HG03460 (cell line): ENCODE results near the gene RABL3.
"Not testable (repeated sequence)": the region's sequence is repeated elsewhere in the genome, so short reads cannot be mapped to it uniquely, and the experiment has no call there.

ENCODE experiments used
- ATAC-seq: cut with Tn5 transposase; IDR thresholded peaks from one replicate; pipeline ENCODE4 v1.9.1; 2021; ENCODE audit not compliant: unreplicated experiment

The RABL3 gene

GRCh38 chr3:120683671-120684301 lies 58.5 kb downstream of the RABL3 start:
- ATAC-seq: no peak

- ATAC-seq: no peak
Observed at GRCh38 chr3:120683213-120683612, 59.1 kb downstream of the RABL3 start.

DNA sequence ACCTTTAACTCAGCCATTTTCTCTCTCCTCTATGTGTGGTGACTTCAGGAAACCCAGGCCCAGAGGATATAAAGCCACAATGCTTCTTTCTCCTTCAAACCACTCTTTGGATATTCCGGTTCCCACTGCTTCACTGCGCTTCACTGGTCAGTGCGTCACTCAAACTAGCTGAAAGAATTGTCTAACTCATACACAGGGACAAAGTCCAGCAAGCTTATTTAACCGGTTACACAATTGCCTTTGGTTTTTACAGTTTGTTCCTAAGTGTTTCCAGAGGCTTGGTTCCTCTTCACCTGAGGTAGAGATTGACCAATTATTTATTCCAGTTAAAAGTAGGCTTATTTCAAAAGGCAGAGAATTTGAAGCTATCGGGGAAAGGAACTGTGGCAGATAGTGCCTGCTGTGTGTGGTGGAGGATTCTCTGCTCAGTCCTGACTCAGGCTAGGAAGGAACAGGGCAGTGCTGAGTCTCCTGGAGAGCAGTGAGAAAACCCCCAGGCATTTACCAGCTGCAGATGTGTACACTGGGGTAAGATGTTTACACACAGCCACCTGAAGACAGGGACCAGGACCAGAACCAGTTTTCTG lies 60.1 kb downstream of the RABL3 start, which contains the start of gene HGD:
Gene HGD, minus strand, starts transcription at position 145 of the 587 bp plus-strand sequence. Its CDS starts 128 bp downstream, at position 17.
- no peak for ATAC-seq

GRCh38 chr3:120681506-120682038 lies 60.7 kb downstream of the RABL3 start:
- ATAC-seq: no peak

- ATAC-seq: no peak
Observed at GRCh38 chr3:120681018-120681417, 61.3 kb downstream of the RABL3 start.

DNA sequence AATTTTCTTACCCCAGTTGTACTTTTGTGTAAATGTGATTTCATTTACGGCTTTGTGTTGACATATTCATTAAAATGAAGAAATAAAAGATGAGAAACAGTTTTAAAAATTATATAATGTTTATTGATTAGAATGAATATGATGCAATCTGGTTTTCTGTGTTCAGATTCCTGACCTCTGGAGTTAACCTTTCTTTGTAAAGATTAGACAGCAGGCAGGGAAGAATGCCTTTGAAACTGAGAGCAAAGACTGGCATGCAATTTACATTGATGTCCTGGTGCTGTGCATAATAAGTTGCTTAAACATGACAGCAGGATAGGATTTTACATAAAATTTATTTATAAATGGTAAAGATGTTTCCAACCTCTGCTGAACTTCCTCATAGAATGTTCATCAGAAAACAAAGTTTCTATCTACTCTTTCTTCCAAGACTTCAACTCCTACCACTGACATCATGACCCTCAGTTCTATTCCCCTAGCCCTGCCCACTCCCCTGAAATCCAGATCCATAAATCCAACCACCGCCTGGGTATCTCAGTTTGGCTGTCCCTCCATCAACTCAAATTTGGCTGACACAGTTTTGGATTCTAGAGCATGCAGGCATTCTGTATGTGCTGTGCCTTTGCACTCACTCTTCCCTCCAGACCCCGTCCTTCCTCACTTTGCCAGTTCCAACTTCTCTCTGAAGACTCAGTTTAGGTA lies 62.0 kb downstream of the RABL3 start:
- ATAC-seq: no peak

GRCh38 chr3:120678984-120679383 lies 63.3 kb downstream of the RABL3 start:
- peak; percentile 50 for ATAC-seq

DNA sequence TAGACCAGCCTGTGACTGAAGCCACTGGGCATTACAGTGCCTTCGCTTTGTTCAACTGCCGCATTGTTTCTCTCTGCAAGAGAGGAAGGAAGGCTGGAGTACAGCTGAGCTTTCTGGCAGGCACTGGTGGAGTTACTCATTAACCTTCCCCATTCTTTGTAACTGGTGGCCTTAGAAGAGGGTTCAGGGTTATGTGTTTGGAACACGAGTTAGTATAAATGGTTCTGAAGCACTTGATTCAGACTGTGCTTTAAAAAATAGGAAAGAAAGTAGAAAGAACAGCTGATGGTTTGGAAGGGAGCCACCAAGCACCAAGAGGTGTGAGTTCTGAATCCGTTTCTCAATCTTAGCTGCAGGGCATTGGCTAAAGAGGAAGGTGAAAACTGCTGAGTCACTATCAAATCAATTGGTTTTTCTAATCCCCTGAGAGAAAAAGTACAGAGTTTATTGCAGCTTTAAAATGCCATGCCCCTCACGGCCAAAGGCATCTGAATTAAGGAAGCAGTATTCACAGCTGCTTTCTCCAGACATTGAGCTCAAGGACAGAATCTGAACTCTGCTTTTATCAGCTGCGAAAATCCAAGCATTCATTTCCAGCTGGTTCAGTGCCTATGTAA lies 63.9 kb downstream of the RABL3 start:
- ATAC-seq: peak; percentile 95

- not testable (repeated sequence) for ATAC-seq
Observed at GRCh38 chr3:120677193-120677592, 65.1 kb downstream of the RABL3 start.

DNA sequence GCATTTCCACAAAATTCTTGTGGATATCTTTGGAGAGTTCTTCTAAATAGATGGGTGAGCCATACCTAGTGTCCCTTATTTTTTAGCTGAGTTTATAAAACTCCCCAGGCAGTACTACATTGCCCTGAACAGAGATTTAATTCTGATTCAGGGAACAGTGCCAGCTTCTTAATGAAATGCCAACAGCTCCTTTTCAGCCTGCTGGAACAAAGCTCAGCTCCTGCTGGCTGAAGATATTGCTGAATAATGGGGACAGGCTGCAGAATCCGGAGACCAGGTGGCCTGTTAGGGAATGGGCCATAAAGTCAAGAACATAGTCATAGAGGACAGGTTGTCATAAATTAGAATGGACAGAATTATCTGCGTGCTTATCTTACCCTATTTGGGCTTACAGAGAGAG lies 69.2 kb downstream of the RABL3 start:
- ATAC-seq: no peak

DNA sequence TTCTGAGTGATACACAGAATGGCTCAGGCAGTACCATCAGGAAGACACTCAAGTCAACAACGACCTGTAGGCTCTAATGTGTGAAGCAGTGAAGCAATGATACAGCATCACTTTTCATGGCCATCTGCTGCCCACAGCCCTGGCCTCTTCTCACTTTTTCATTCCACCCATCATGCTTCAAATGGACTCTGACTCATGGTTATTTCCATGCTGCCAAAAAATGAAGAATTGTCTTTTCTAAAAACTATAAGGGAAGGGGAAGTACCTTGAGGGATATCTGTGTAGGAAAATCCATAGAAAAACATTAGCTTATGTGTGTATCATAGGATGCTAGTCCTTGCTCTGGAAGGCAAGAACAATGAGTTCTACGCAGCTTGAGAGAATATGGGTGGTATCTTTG lies 71.7 kb downstream of the RABL3 start:
- no peak for ATAC-seq

DNA sequence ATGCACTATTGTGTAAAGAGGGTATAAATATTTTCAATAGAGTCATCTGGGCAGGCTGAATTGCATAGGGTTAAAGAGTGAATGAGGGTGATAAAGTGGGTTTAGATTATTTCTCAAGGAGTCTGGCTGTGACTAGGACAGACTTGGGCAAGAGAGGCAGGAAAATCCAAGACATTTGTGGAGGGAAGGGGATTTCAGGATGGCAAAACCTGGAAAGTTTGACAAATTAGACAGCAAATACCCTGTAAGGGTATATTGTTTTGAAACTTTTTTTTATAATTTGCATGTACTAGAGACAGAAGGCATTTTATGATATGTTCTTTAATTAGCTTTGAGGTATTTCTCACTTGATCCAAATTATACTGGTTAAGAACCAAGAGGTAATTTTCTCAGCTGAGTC lies 77.4 kb downstream of the RABL3 start:
- no peak for ATAC-seq

GRCh38 chr3:120661945-120662344 lies 80.4 kb downstream of the RABL3 start:
- ATAC-seq: no peak

- no peak for ATAC-seq
Observed at GRCh38 chr3:120661106-120661905, 81.0 kb downstream of the RABL3 start.

GRCh38 chr3:120659834-120660233 lies 82.5 kb downstream of the RABL3 start:
- ATAC-seq: no peak

- no peak for ATAC-seq
Observed at GRCh38 chr3:120659285-120659684, 83.0 kb downstream of the RABL3 start.

GRCh38 chr3:120652896-120653545 lies 89.3 kb downstream of the RABL3 start:
- no peak for ATAC-seq

DNA sequence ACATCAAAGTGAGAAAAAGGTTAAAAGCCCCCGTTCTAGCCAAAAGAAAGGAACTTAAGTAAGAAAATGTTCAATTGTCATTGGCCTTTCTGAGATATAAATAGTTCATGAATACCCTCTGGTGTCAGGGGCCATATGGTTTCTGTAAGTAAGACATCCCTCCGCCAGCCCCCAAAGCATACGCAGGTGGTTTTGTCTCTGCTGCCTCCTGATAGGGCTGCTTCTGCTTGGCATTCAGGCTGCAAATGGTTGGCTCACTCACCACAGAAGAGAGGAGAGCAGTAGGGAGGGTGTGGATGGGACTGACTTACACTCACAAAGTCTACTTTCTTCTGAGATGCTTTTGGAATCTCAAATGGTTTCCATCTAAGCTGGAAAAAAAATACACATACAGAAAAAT lies 90.0 kb downstream of the RABL3 start:
- ATAC-seq: no peak

DNA sequence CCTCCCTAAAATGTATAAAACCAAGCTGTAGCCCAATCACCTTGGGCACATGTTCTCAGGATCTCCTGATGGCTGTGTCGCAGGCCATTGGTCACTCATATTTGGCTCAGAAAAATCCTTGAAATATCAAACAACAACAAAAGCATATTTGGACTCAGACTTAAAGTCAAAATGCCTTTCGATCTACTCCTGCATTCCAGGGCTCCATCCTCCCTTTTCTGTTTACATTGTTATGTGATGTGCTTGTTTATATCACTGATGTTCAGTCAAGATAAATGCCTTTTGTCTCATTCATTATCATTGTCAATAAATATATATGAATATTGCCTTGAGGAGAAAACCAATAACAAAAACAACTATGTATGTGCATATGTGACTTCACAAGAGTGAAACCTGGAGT lies 92.0 kb downstream of the RABL3 start:
- no peak for ATAC-seq

DNA sequence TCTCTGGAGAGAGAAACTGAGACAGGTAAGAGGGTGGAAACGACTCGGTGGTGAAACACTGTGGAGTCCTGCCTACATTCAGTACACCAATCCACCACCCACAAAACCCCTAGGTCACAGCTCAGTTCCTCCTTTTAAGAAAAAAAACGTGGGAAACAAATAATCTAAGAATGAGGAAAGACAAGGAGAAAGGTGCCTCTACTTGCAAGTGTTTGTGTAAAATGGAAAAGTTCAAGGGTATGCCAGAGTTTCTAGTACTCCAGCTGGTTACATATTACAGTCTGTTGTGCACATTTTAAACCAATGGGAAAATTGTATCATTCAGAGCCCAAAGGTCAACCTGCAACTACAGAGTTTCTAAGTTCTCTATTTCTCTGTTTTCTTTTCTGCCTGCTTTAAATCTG lies 92.5 kb downstream of the RABL3 start:
- ATAC-seq: no peak
